A549 (cell line): Measurements from ENCODE around the gene RPTOR. TPM values are rescaled to one million over a fixed set of nuclear protein-coding genes. Genes with fewer than 3 reads are reported as not detected.

Experiments
- ATAC-seq, 2 experiments: fragments of 200-7000 bp in 1 of 2; fragments of >200 bp in 1 of 2; cut with Nextera tagmentation in 1 of 2; cut with Tn5 transposase in 1 of 2; 3 replicates each; pipeline versions ENCODE4 v1.8.0 to v1.9.1; 2018 to 2020; ENCODE audit warnings: mild to moderate bottlenecking in 1 of 2, moderate library complexity in 1 of 2
- CTCF ChIA-PET: fragments of 300-600 bp; sonication (Branson Sonifier 250); formaldehyde crosslinking; extraction: SDS; loops from one replicate; lab custom pipeline; 2021; ENCODE audit warnings: antibody characterized with exemption, inconsistent platforms; lab: Yijun Ruan, JAX
- POLR2A ChIA-PET: fragments of 350-600 bp; formaldehyde crosslinking; extraction: SDS; loops from one replicate; lab custom pipeline; 2021; ENCODE audit warnings: antibody characterized with exemption, inconsistent platforms; lab: Yijun Ruan, JAX
- DNase-seq, 2 experiments: peaks; one replicate each; pipeline versions ENCODE4 v3.0.0 to v3.0.0-alpha.2; 2011 to 2016; ENCODE audit warnings: low read depth in 1 of 2, low spot score in 1 of 2
- FAIRE-seq: peaks from 2 replicates; lab custom pipeline; 2011; peaks lifted over from hg19 to GRCh38; lab: Jason Lieb, UNC
- H3K27ac ChIP-seq, 2 experiments: fragments of >200 bp; sonication (Bioruptor Twin); formaldehyde crosslinking; 3 replicates each; pipeline ENCODE4 v1.5.1; 2016 to 2017
- H3K4me1 ChIP-seq: fragments of >200 bp; sonication (Bioruptor Twin); formaldehyde crosslinking; 3 replicates; pipeline ENCODE4 v1.6.1; 2016
- H3K4me2 ChIP-seq: fragments of >200 bp; sonication (Bioruptor Twin); formaldehyde crosslinking; 3 replicates; pipeline ENCODE4 v1.6.1; 2016
- H3K4me3 ChIP-seq: fragments of >200 bp; sonication (Bioruptor Twin); formaldehyde crosslinking; 3 replicates; pipeline ENCODE4 v1.5.1; 2016
- H3K9me3 ChIP-seq: fragments of >200 bp; sonication (Bioruptor Twin); formaldehyde crosslinking; 3 replicates; pipeline ENCODE4 v1.6.1; 2016
- BHLHE40 ChIP-seq: IDR thresholded peaks from 2 replicates; pipeline ENCODE4 v1.6.1; 2012; ENCODE audit warnings: low read depth, low read length, inconsistent platforms
- CHD4 ChIP-seq: fragments of 200-600 bp; sonication (generic); IDR thresholded peaks from 2 replicates; pipeline ENCODE4 v1.6.1; 2016; ENCODE audit warnings: antibody characterized with exemption, mild to moderate bottlenecking, borderline replicate concordance
- EHMT2 ChIP-seq: fragments of 200-600 bp; sonication (generic); IDR thresholded peaks from 2 replicates; pipeline ENCODE4 v1.6.1; 2016; ENCODE audit warnings: antibody characterized with exemption, low read depth, mild to moderate bottlenecking, moderate library complexity
- ELK1 ChIP-seq: fragments of 150-350 bp; IDR thresholded peaks from 2 replicates; pipeline ENCODE4 v1.6.1; 2014; ENCODE audit warnings: low read depth, mild to moderate bottlenecking, low read length
- EP300 ChIP-seq, 2 experiments: fragments of >200 bp; sonication (Bioruptor Twin); formaldehyde crosslinking; IDR thresholded peaks; 2 replicates in 1 of 2; 3 replicates in 1 of 2; pipeline ENCODE4 v1.6.1; 2016 to 2017
- FOSB ChIP-seq: fragments of 250-450 bp; sonication (Bioruptor Pico); IDR thresholded peaks from 2 replicates; pipeline ENCODE4 v1.5.0; 2020; ENCODE audit warnings: mild to moderate bottlenecking, moderate library complexity
- FOXS1 ChIP-seq: fragments of 250-450 bp; sonication (Bioruptor Pico); IDR thresholded peaks from 2 replicates; pipeline ENCODE4 v1.5.0; 2020; ENCODE audit warnings: mild to moderate bottlenecking, moderate library complexity
- HEYL ChIP-seq: fragments of 250-450 bp; sonication (Bioruptor Pico); IDR thresholded peaks from 2 replicates; pipeline ENCODE4 v1.8.0; 2021; ENCODE audit warnings: mild to moderate bottlenecking, moderate library complexity
- KDM5A ChIP-seq: fragments of 200-600 bp; sonication (generic); IDR thresholded peaks from 2 replicates; pipeline ENCODE4 v1.6.1; 2016; ENCODE audit warnings: antibody characterized with exemption, mild to moderate bottlenecking
- MAFK ChIP-seq: fragments of 450-650 bp; IDR thresholded peaks from 2 replicates; pipeline ENCODE4 v1.6.1; 2014; ENCODE audit not compliant: partially characterized antibody
- NFE2L2 ChIP-seq: fragments of 150-350 bp; conservative IDR thresholded peaks from 2 replicates; pipeline ENCODE4 v1.6.1; 2014; ENCODE audit warnings: low read length
- NR3C1 ChIP-seq: fragments of >200 bp; sonication (Bioruptor Twin); formaldehyde crosslinking; IDR thresholded peaks from 3 replicates; pipeline ENCODE4 v1.6.1; 2017
- PHF8 ChIP-seq: fragments of 200-600 bp; sonication (generic); IDR thresholded peaks from 2 replicates; pipeline ENCODE4 v1.6.1; 2016; ENCODE audit warnings: low read depth, mild to moderate bottlenecking, antibody characterized with exemption, moderate library complexity, borderline replicate concordance
- POLR2A ChIP-seq: IDR thresholded peaks from 2 replicates; pipeline ENCODE4 v1.6.1; 2012; ENCODE audit warnings: mild to moderate bottlenecking, low read length
- POLR2AphosphoS2 ChIP-seq: conservative IDR thresholded peaks from 2 replicates; pipeline ENCODE4 v1.6.1; 2012; ENCODE audit warnings: low read length, improper control_type of control experiment, inconsistent platforms
- REST ChIP-seq: fragments of 200-600 bp; sonication (generic); IDR thresholded peaks from 2 replicates; pipeline ENCODE4 v1.6.1; 2016; ENCODE audit warnings: antibody characterized with exemption, mild to moderate bottlenecking, moderate library complexity
- RNF2 ChIP-seq: fragments of 200-600 bp; sonication (generic); IDR thresholded peaks from 2 replicates; pipeline ENCODE4 v1.6.1; 2016; ENCODE audit warnings: low read depth, mild to moderate bottlenecking, antibody characterized with exemption, moderate library complexity, borderline replicate concordance
- TFCP2L1 ChIP-seq: fragments of 250-450 bp; sonication (Bioruptor Pico); IDR thresholded peaks from 2 replicates; pipeline ENCODE4 v1.5.0; 2021; ENCODE audit warnings: mild to moderate bottlenecking
- USF2 ChIP-seq: fragments of 450-650 bp; IDR thresholded peaks from 2 replicates; pipeline ENCODE4 v1.6.1; 2014; ENCODE audit warnings: antibody characterized with exemption
- WGBS: methylation state at CpG from one replicate; pipeline ENCODE4 v1.1.6; 2017; ENCODE audit errors: missing lambda C conversion rate; 5-methylcytosine and 5-hydroxymethylcytosine counted together
- polyA plus RNA-seq, 4 experiments: library from polyadenylated mRNA; depleted of rRNA in 3 of 4; stranded (reverse); fragments of >200 nt; fragmentation: RNase III in 1 of 4; extraction: RNeasy Plus Mini Kit Qiagen cat#74134 plus additional on column Dnase treatment in 1 of 4; gene quantifications; 2 replicates in 3 of 4; 3 replicates in 1 of 4; pipeline ENCODE4 v1.2.3, GENCODE V29; 2011 to 2017
- TF ChIP-seq, protein P1 (sequence below): fragments of 250-450 bp; sonication (Bioruptor Pico); IDR thresholded peaks from 2 replicates; pipeline ENCODE4 v1.5.0; 2020; ENCODE audit warnings: low read depth, mild to moderate bottlenecking, moderate library complexity
- TF ChIP-seq, protein P2 (sequence below): IDR thresholded peaks from 2 replicates; pipeline ENCODE4 v1.6.1; 2012

Gene RPTOR
- polyA plus RNA-seq, 2 of the 4 experiments (the other 2 are of a cell fraction) = 10.8 to 27.1 TPM

GRCh38 chr17:80769516-80769915 lies 224.9 kb downstream of the RPTOR start:
- POLR2A ChIA-PET = no interaction called here
- Histone ChIP-seq H3K9me3 (no peaks in the 10 kb centered on the region), H3K4me1 (no peaks in the 10 kb centered on the region), H3K4me2 (no peak overlapping the region), H3K4me3 (no peak overlapping the region), H3K27ac (no peak overlapping the region)
- no peak for DNase-seq
- CTCF ChIA-PET = interaction anchor here (2.1 kb wide), 1 partner anchor 9 kb away, joined by 5 read pairs; no protein-coding TSS in a partner anchor
- FAIRE-seq = no peak
- no peak for TF ChIP-seq NR3C1
- no peak for TF ChIP-seq EP300 (IDR thresholded peaks at IDR 0.05)
- TF ChIP-seq KDM5A = no peak
- TF ChIP-seq FOSB (CRISPR knock-in tag) = no peak
- TF ChIP-seq FOXS1 = no peak
- no peak for TF ChIP-seq BHLHE40
- TF ChIP-seq, protein P1, sequence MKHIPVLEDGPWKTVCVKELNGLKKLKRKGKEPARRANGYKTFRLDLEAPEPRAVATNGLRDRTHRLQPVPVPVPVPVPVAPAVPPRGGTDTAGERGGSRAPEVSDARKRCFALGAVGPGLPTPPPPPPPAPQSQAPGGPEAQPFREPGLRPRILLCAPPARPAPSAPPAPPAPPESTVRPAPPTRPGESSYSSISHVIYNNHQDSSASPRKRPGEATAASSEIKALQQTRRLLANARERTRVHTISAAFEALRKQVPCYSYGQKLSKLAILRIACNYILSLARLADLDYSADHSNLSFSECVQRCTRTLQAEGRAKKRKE (CRISPR knock-in tag) = no peak
- TF ChIP-seq MAFK = no peak
- TF ChIP-seq EHMT2 = no peak
- no peak for TF ChIP-seq CHD4
- ATAC-seq = no peak
- 83% methylated on average over 10 of the region's 10 CpGs for WGBS

DNA sequence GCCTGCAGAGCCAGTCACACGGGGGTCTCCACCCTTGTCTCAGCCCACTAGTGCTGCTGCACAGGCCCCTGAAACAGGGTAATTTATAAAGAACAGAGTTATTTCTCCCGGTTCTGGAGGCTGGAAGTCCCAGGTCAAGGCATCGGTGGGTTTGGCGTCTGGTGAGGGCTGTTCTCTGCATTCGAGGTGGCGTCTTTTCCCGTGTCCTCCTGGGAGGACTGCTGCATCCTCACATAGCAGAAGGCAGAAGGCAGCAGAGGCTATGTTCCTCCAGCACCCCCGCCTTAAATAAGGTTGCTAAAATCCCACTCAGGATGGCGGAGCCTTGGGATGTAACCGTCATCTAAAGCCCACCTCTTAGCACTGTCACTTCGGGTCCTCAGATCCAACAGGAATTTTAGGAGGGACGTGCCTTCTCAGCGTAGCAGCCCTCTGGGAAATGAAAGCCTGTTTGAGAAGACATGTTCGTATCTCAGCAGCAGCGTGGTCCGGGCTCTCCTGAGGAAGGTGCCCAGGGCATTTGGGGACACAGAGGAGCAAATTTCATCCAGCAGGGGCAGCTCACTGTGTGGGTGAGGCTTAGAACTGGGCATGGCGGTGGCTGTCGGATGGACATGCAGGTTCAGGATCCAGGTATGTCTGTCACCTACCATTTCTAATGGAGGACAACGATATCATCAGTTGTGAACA lies 225.4 kb downstream of the RPTOR start:
- no peak for DNase-seq
- WGBS = 90% methylated on average over 19 of the region's 19 CpGs
- Histone ChIP-seq H3K4me1 (no peaks in the 10 kb centered on the region), H3K27ac (no peak overlapping the region), H3K9me3 (no peaks in the 10 kb centered on the region), H3K4me3 (no peak overlapping the region)
- POLR2A ChIA-PET = no interaction called here
- TF ChIP-seq POLR2A (no peak), PHF8 (no peak), USF2 (no peak), TFCP2L1 (no peak), HEYL (CRISPR knock-in tag) (no peak), EP300 (IDR thresholded peaks at IDR 0.05) (no peak), BHLHE40 (no peak), REST (no peak), POLR2AphosphoS2 (no peak), NR3C1 (no peak), NFE2L2 (no peak), RNF2 (no peak), ELK1 (no peak)
- TF ChIP-seq, protein P2, sequence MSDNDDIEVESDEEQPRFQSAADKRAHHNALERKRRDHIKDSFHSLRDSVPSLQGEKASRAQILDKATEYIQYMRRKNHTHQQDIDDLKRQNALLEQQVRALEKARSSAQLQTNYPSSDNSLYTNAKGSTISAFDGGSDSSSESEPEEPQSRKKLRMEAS = no peak
- TF ChIP-seq, all 56 proteins: peak for 0
- ATAC-seq (no peak), FAIRE-seq (no peak)
- H3K4me2 ChIP-seq = no peak overlapping the region
- CTCF ChIA-PET = interaction anchor here (0.9 to 1.1 kb wide), 2 partner anchors 8 to 16 kb away, joined by 3 read pairs; no protein-coding TSS in a partner anchor
